ENCODE results near the gene GRHL1. TPM values are rescaled to one million over a fixed set of nuclear protein-coding genes. Genes with fewer than 3 reads are reported as not detected.

The GRHL1 gene
- total and polyA plus RNA-seq, 9 of the 15 experiments (the other 6 are each of a cell fraction or from before 2014, with no cell fraction given) = 1.7 to 6.1 (median 4.7) TPM

DNA sequence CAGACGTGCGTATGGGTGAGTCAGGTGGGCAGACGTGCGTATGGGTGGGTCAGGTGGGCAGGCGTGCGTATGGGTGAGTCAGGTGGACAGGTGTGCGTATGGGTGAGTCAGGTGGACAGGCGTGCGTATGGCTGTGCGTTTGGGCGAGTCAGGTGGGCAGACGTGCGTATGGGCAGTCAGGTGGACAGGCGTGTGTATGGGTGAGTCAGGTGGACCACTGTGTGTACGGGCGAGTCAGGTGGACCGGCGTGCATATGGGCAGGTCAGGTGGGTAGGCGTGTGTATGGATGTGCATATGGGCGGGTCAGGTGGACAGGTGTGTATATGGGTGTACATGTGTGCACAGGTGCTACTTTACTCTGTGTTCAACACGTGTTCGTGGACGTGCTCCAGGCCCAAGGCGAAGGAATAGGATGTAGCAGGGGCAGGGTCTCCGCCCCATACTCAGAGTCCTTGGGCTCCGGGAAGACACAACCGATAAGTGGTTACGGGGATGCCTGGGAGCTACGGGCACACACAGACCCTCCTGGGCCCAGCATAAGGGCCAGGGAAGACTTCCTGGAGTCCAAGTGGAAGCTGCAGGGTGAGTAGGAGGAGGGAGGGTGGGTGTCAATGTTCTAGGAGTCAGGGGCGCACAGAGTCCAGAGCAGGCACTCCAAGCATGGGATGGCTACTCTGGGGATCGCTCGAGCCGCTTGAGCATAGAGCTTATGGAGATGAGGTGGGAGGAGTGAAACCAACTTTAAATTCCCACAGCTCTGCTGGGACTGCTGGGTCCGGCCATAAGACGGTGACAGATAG is 64.7 kb downstream of the GRHL1 start (continued):
- TF ChIP-seq RB1 (IDR thresholded peaks at IDR 0.05; ENCODE audit: low read depth) = no peak
- TF ChIP-seq NFE2 (IDR thresholded peaks at IDR 0.05; ENCODE audit: low read depth) = no peak
- TF ChIP-seq MECOM (CRISPR knock-in tag; IDR thresholded peaks at IDR 0.05) = no peak
- TF ChIP-seq KAT7 (CRISPR knock-in tag; IDR thresholded peaks at IDR 0.05; ENCODE audit: borderline replicate concordance) = no peak
- TF ChIP-seq, protein P1, sequence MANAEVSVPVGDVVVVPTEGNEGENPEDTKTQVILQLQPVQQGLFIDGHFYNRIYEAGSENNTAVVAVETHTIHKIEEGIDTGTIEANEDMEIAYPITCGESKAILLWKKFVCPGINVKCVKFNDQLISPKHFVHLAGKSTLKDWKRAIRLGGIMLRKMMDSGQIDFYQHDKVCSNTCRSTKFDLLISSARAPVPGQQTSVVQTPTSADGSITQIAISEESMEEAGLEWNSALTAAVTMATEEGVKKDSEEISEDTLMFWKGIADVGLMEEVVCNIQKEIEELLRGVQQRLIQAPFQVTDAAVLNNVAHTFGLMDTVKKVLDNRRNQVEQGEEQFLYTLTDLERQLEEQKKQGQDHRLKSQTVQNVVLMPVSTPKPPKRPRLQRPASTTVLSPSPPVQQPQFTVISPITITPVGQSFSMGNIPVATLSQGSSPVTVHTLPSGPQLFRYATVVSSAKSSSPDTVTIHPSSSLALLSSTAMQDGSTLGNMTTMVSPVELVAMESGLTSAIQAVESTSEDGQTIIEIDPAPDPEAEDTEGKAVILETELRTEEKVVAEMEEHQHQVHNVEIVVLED (CRISPR knock-in tag; IDR thresholded peaks at IDR 0.05) = no peak

DNA sequence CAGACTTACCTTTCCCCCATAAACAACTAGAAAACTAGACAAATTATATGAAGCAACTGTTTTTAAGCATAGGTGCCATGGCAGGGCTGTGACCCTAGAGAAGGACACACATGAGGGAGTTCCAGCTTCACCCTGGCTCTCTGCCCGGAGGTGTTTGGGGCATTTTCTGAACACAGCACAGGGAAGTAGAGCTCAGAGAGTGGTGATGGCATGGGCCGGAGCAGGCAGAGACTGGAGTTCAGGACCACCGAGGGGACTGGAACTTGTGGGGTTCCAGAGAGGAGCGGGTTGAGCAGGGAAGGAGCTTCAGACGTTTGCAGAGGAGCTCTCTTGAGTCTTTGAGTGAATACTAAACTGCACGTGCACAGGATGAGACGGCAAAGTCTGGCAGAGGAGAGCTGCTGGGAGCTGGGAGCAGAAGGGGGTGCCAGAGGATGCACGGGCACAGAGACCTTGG is 65.3 kb downstream of the GRHL1 start:
- Histone ChIP-seq H4K20me1 (replicated peaks; ENCODE audit: control insufficient read depth, insufficient read depth, low read length) (no peaks in the 10 kb centered on the region), H3K27me3 (ENCODE audit: control insufficient read depth in 2 of 2, insufficient read depth in 2 of 2, low read length in 2 of 2) (peaks cover 0 to 4% of the 10 kb centered on the region in 2 experiments; a peak in 1 of 5 replicates), H3K4me1 (replicated peaks in 1 of 2; ENCODE audit: control insufficient read depth in 2 of 2, insufficient read depth in 2 of 2, low read length in 2 of 2) (peaks cover 10 to 27% of the 10 kb centered on the region in 2 experiments; a peak in 4 of 5 replicates), H3K9me1 (ENCODE audit: control insufficient read depth, insufficient read depth, low read length) (no peaks in the 10 kb centered on the region), H3K79me2 (ENCODE audit: control insufficient read depth, insufficient read depth, low read length) (no peaks in the 10 kb centered on the region), H3K9ac (ENCODE audit: insufficient read depth in 1 of 2, low read depth in 2 of 2, low read length in 2 of 2) (0 out of 4 replicates have a peak overlapping the region, but pooled peaks of 1 of the 2 experiments have one; percentile 49), H3K4me3 (no peak overlapping the region), H3K36me3 (ENCODE audit: control insufficient read depth, insufficient read depth, low read length) (no peaks in the 10 kb centered on the region), H3K27ac (ENCODE audit: extremely low read depth, low read depth, low read length) (no peak overlapping the region), H2AFZ (ENCODE audit: low read depth, low read length) (peak overlapping the region; percentile 56), H3K9me3 (replicated peaks; ENCODE audit: control insufficient read depth, insufficient read depth, low read depth, low read length) (no peaks in the 10 kb centered on the region), H3K4me2 (ENCODE audit: insufficient read depth, low read length) (no peak overlapping the region; the same call in 1 of the 2 replicates)
- BruUV-seq (replicated peaks) = no TSS peak
- ChIA-PET POLR2A (interaction anchor here (0.7 to 1.2 kb wide), 5 partner anchors 11 to 173 kb away, joined by 3 to 6 read pairs (median 4); partner anchors contain the start of gene TAF1B), CTCF (ENCODE audit: low intra/inter-chr PET ratio) (no interaction called here)
- FAIRE-seq (no peak), ATAC-seq (no peak), DNase-seq (ENCODE audit: extremely low read depth in 1 of 4, low spot score in 3 of 4) (no peak)
- 19% methylated on average over 8 of the region's 8 CpGs for WGBS (ENCODE audit: insufficient coverage, low coverage, missing lambda C conversion rate)
- intact Hi-C loops (cut with micrococcal nuclease) = no loop called here
- in situ Hi-C loops (cut with MboI) = no loop called here
- TF ChIP-seq PHB (CRISPR knock-in tag; IDR thresholded peaks at IDR 0.05) = no peak
- TF ChIP-seq, protein P2, sequence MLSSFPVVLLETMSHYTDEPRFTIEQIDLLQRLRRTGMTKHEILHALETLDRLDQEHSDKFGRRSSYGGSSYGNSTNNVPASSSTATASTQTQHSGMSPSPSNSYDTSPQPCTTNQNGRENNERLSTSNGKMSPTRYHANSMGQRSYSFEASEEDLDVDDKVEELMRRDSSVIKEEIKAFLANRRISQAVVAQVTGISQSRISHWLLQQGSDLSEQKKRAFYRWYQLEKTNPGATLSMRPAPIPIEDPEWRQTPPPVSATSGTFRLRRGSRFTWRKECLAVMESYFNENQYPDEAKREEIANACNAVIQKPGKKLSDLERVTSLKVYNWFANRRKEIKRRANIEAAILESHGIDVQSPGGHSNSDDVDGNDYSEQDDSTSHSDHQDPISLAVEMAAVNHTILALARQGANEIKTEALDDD (IDR thresholded peaks at IDR 0.05) = no peak
- no peak for TF ChIP-seq GTF2E2 (tag; IDR thresholded peaks at IDR 0.05)
- TF ChIP-seq, protein P3, sequence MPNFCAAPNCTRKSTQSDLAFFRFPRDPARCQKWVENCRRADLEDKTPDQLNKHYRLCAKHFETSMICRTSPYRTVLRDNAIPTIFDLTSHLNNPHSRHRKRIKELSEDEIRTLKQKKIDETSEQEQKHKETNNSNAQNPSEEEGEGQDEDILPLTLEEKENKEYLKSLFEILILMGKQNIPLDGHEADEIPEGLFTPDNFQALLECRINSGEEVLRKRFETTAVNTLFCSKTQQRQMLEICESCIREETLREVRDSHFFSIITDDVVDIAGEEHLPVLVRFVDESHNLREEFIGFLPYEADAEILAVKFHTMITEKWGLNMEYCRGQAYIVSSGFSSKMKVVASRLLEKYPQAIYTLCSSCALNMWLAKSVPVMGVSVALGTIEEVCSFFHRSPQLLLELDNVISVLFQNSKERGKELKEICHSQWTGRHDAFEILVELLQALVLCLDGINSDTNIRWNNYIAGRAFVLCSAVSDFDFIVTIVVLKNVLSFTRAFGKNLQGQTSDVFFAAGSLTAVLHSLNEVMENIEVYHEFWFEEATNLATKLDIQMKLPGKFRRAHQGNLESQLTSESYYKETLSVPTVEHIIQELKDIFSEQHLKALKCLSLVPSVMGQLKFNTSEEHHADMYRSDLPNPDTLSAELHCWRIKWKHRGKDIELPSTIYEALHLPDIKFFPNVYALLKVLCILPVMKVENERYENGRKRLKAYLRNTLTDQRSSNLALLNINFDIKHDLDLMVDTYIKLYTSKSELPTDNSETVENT (CRISPR knock-in tag; IDR thresholded peaks at IDR 0.05) = no peak
- no peak for TF ChIP-seq PTBP1 (IDR thresholded peaks at IDR 0.05; ENCODE audit: low read depth, low read length)
- TF ChIP-seq PHB2 (IDR thresholded peaks at IDR 0.05; ENCODE audit: low read depth) = no peak
- 0 out of 2 replicates have a peak, but pooled peaks have one; percentile 2 for TF ChIP-seq NFE2 (IDR thresholded peaks at IDR 0.05; ENCODE audit: low read depth)
- 0 out of 2 replicates have a peak, but pooled peaks have one; percentile 38 for TF ChIP-seq BHLHE40 (IDR thresholded peaks at IDR 0.05; ENCODE audit: low read length)

Measured in K562 (cell line).